ENCODE data around the gene GPR132. TPM values are rescaled to one million over a fixed set of nuclear protein-coding genes. Genes with fewer than 3 reads are reported as not detected.
A peak's percentile ranks its signal among the peaks of the same experiment; 100 is the strongest.

Gene GPR132
- total RNA-seq, 2 experiments from 2014 or later = 64.4 to 66.7 TPM

DNA sequence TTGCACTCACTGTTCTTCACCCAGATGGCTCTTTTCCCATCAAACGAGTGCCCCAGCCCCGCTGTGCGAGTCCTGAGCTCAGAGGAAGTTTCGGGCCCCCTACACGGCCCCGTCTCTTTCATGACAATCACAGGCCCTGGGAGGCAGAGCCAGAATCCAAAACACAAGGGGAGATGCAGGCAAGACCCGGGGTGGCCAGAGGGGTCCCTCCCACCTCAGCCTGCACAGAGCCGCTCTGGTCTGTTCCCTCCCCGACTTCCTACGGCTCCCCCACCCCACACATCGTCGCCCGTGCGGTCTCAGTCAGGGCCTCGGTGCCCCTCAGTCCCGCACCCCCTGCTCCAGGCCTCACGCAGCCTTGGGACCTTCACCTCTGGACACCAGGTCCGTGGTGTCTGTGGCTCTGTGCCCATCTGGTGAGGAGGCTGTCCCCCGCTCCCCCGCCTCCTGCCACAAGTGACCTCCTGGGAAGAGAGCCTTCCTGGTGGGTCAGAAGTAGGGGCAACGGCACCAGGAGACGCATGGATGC lies 8.9 kb downstream of the GPR132 start:
- Histone ChIP-seq H3K27ac (ENCODE audit: low read depth in 1 of 2, low read length in 2 of 2) (no peak overlapping the region), H3K4me3 (ENCODE audit: low read length) (no peak overlapping the region), H3K9me3 (ENCODE audit: control insufficient read depth in 1 of 2, insufficient read depth in 1 of 2, low read length in 2 of 2) (no peaks in the 10 kb centered on the region), H3K36me3 (ENCODE audit: insufficient read depth, low read length) (peaks cover 57% of the 10 kb centered on the region), H3K27me3 (ENCODE audit: control insufficient read depth in 1 of 2, insufficient read depth in 2 of 2, low read length in 2 of 2) (no peaks in the 10 kb centered on the region), H3K4me1 (ENCODE audit: insufficient read depth, low read length) (peaks cover 34% of the 10 kb centered on the region)
- Mint-ChIP-seq H3K9me3 (no peaks in the 10 kb centered on the region), H3K27me3 (no peaks in the 10 kb centered on the region), H3K36me3 (ENCODE audit: low read depth) (peaks cover 69% of the 10 kb centered on the region), H3K4me3 (no peak overlapping the region), H3K4me1 (ENCODE audit: low read depth) (peaks cover 39% of the 10 kb centered on the region), H3K27ac (peak overlapping the region; percentile 91)
- TF ChIP-seq, protein P1, sequence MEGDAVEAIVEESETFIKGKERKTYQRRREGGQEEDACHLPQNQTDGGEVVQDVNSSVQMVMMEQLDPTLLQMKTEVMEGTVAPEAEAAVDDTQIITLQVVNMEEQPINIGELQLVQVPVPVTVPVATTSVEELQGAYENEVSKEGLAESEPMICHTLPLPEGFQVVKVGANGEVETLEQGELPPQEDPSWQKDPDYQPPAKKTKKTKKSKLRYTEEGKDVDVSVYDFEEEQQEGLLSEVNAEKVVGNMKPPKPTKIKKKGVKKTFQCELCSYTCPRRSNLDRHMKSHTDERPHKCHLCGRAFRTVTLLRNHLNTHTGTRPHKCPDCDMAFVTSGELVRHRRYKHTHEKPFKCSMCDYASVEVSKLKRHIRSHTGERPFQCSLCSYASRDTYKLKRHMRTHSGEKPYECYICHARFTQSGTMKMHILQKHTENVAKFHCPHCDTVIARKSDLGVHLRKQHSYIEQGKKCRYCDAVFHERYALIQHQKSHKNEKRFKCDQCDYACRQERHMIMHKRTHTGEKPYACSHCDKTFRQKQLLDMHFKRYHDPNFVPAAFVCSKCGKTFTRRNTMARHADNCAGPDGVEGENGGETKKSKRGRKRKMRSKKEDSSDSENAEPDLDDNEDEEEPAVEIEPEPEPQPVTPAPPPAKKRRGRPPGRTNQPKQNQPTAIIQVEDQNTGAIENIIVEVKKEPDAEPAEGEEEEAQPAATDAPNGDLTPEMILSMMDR (IDR thresholded peaks at IDR 0.05) = no peak
- POLR2A ChIA-PET = no interaction called here
- intact Hi-C loops (cut with DNase I, micrococcal nuclease) = no loop called here
- DNase-seq (peak in 1 of 14 experiments; percentile 2), ATAC-seq (ENCODE audit: poor library complexity) (no peak)
- CTCF ChIA-PET = interaction anchor here (1.0 kb wide), 1 partner anchor 11 kb away, joined by 3 read pairs; no protein-coding TSS in a partner anchor

DNA sequence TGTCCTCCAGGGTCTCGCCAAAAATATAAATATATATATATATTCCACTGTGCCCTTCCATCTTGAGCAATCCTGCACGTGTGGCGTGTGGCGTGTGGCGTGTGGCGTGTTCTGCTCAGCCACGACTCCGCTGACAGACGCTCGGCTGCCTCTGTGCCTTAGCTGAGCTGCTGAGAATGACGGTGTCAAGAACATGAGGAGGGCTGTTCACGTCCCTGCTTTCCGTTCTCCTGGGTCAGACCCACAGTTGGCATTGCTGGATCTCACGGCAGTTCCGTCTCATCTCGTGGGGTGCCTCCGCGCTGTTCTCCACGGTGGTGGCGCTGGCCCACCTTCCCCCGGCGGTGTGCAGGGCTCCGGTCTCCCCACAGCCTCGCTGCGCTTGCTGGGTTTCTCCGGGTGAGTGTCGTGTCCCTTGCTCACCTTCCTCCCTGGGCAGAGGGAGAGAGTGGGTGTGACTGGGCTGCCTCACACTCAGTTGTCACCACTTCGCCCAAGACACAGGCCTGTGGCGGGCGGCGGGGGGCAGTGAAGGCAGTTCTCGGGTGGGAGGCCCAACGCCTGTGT lies 9.4 kb downstream of the GPR132 start:
- H3K4me3 Mint-ChIP-seq = no peak overlapping the region
- TF ChIP-seq, protein P1 (IDR thresholded peaks at IDR 0.05) = no peak
- no peaks in the 10 kb centered on the region for H3K27me3 Mint-ChIP-seq
- Histone ChIP-seq H3K9me3 (ENCODE audit: control insufficient read depth in 1 of 2, insufficient read depth in 1 of 2, low read length in 2 of 2) (no peaks in the 10 kb centered on the region), H3K27me3 (ENCODE audit: control insufficient read depth in 1 of 2, insufficient read depth in 2 of 2, low read length in 2 of 2) (no peaks in the 10 kb centered on the region), H3K4me1 (ENCODE audit: insufficient read depth, low read length) (peaks cover 28% of the 10 kb centered on the region), H3K36me3 (ENCODE audit: insufficient read depth, low read length) (peaks cover 63% of the 10 kb centered on the region), H3K4me3 (ENCODE audit: low read length) (no peak overlapping the region), H3K27ac (ENCODE audit: low read depth in 1 of 2, low read length in 2 of 2) (no peak overlapping the region)
- peak overlapping the region; percentile 39 for H3K27ac Mint-ChIP-seq
- no peak for ATAC-seq (ENCODE audit: poor library complexity)
- no peaks in the 10 kb centered on the region for H3K9me3 Mint-ChIP-seq
- ChIA-PET POLR2A (no interaction called here), CTCF (no interaction called here)
- peaks cover 74% of the 10 kb centered on the region for H3K36me3 Mint-ChIP-seq (ENCODE audit: low read depth)
- DNase-seq = peak in 1 of 14 experiments; percentile 2
- peaks cover 38% of the 10 kb centered on the region for H3K4me1 Mint-ChIP-seq (ENCODE audit: low read depth)
- intact Hi-C loops (cut with DNase I, micrococcal nuclease) = no loop called here

- peaks cover 68% of the 10 kb centered on the region for H3K36me3 ChIP-seq (ENCODE audit: insufficient read depth, low read length)
- Mint-ChIP-seq H3K4me1 (ENCODE audit: low read depth) (peaks cover 33% of the 10 kb centered on the region), H3K27ac (peak overlapping the region; percentile 39), H3K36me3 (ENCODE audit: low read depth) (peaks cover 79% of the 10 kb centered on the region), H3K27me3 (no peaks in the 10 kb centered on the region), H3K9me3 (no peaks in the 10 kb centered on the region), H3K4me3 (no peak overlapping the region)
- TF ChIP-seq, protein P1 (IDR thresholded peaks at IDR 0.05) = no peak
- POLR2A ChIA-PET = no interaction called here
- H3K27me3 ChIP-seq (ENCODE audit: control insufficient read depth in 1 of 2, insufficient read depth in 2 of 2, low read length in 2 of 2) = no peaks in the 10 kb centered on the region
- intact Hi-C loops (cut with DNase I, micrococcal nuclease) = no loop called here
- H3K9me3 ChIP-seq (ENCODE audit: control insufficient read depth in 1 of 2, insufficient read depth in 1 of 2, low read length in 2 of 2) = no peaks in the 10 kb centered on the region
- CTCF ChIA-PET = no interaction called here
- peak in 1 of 14 experiments; percentile 1 for DNase-seq
- no peak overlapping the region for H3K4me3 ChIP-seq (ENCODE audit: low read length)
- peaks cover 23% of the 10 kb centered on the region for H3K4me1 ChIP-seq (ENCODE audit: insufficient read depth, low read length)
- ATAC-seq (ENCODE audit: poor library complexity) = no peak
- no peak overlapping the region for H3K27ac ChIP-seq (ENCODE audit: low read depth in 1 of 2, low read length in 2 of 2)
Measured at GRCh38 chr14:105055334-105055733, 9.9 kb downstream of the GPR132 start.
